Inferior parietal cortex (tissue), 1 donor: ENCODE measurements around the gene SLU7.

Experiments used
- DNase-seq: peaks from one replicate; pipeline ENCODE4 v3.0.0-alpha.2; 2016; ENCODE audit errors: extremely low spot score

The SLU7 gene

GRCh38 chr5:160418561-160419457 is at the start of gene SLU7:
Gene SLU7 (minus strand): TSS chr5:160419081. CDS start chr5:160415294, 3,787 bp downstream.
- peak; percentile 91 for DNase-seq

GRCh38 chr5:160468363-160468975 is 49.6 kb upstream of the SLU7 start:
- DNase-seq = no peak

DNA sequence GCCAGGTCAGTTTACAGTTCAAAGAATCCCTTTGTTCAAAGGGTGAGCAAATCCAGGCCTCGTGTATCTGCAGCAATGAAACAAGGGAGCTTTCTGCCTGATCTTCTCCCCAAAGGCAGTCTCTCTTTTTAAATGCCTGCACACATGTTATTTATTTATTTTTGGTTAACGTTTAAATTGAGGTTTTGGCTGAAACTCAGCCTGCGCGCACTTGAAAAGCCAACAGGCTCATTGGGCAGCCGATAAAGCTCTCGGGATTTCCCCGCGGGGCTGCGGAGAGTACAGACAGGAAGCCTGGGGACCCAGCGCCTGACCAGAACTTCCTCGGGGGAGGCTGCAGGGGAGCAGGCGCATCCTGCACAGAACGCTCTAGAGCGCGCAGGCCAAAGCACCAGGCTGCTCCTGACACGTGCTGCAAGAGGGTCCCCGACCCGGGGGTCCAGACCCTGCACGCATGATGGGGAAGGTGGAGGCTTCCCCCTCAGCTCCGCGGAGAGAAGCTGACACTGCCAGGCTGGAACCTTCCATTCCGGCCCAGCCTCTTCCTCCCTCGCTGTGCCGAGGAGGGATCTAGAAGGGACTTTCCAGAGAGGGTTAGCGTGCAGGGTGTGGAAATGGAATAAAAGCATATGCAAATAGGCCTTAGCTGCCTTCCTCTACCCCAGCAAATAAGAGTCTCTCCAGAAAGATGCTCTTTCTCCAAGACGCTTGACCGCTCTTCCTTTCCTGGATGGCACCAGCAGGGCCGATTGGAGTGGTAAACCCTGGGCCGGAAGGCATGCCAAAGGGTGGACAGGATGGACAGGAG is 48.9 kb upstream of the SLU7 start:
- DNase-seq = no peak

- DNase-seq = no peak
Measured at GRCh38 chr5:160466889-160467554, 48.1 kb upstream of the SLU7 start.

GRCh38 chr5:160466116-160466515 is 47.2 kb upstream of the SLU7 start:
- DNase-seq = no peak

GRCh38 chr5:160464466-160464797 is 45.6 kb upstream of the SLU7 start:
- no peak for DNase-seq

DNA sequence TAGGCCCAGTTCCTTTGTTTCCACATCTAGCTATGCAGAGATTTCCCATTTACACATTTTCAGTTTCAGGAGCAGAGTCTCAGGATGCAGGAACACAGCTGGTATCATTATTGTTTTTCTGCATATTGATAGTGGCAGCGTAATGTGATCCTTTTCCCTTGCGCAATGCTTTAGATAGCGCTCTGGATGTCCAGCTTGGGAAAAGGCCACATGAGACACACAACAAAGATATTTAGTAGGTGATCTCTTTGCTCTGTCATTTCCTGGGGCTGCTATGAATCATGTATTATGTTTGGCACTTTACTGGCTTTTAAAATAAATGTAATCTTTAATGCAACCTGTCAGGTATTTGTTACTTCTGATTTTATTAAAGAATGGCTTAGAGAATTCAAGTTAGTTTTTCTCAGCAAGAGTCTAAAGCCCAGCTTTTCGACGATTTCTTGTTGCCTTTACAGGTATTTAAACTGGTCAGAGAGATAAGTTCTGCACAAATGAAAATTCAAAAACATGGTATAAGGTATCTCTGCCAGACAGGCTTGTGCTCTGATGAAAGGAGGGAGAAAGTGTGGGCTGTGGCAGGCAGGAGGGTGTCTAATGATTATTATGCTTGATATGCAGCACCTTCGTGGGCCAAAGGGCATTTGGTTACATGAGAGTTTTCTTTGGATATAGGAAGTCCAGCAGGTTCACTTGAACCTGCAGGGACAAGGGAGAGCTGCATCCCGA is 45.0 kb upstream of the SLU7 start:
- no peak for DNase-seq

GRCh38 chr5:160463227-160463626 is 44.3 kb upstream of the SLU7 start:
- DNase-seq = no peak

GRCh38 chr5:160462167-160462566 is 43.3 kb upstream of the SLU7 start:
- DNase-seq = no peak

DNA sequence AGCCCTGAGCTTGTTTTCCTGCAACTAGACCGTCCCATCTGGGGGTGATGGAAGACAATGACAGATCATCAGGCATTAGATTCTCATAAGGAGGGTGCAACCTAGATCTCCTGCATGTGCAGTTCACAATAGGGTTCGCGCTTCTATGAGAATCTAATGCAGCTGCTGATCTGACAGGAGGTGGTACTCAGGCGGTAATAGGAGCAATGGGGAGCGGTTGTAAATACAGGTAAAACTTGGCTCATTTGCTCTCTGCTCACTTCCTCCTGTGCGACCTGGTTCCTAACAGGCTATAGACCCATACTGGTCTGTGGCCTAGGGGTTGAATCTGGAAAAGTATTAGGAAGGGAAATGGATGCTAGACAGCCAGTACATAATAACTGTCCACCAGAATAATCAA is 42.5 kb upstream of the SLU7 start:
- DNase-seq = no peak

- no peak for DNase-seq
Measured at GRCh38 chr5:160460377-160461049, 41.6 kb upstream of the SLU7 start.

DNA sequence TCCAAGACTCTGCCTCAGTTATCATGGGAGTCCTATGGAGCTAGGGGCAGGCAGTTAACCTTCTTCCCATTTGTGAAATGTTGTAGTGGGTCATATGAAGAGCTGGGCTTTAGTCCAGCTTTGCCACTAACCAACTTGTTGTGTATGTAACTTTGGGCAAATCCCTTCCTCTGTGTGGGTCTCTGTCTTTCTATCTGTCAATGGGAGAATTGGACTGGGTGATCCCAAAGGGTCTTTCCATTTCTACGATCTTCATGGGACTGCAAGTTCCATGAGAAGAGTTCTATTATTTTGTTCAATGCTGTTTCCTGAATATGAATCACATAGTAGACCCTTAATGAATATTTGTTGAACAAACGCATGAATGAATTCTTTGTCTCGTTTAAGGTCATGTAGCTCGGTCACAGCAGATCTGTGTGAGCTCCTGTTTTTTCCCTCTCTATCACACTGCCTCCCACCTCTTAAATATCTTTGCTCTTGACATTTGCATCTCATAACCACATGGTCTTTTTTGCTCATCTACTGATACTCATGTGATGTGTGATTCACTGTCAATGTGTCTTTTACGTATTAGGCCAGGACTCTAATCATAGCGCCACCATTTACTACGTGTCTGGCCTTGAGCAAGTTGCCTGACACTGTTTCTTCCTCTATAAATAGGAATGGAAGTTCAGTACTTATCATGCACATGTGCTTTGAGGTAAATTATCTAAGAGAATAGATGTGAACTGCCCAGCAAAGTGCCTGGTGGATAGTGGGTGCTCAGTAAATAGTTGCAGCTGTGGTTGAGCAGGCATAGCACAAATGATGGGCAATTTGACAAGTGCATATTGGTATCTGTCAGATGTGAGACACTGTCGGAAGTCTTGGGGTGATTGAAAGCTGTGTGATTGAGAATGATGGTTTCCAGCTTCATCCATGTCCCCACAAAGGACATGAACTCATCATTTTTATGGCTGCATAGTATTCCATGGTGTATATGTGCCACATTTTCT is 40.2 kb upstream of the SLU7 start:
- DNase-seq = no peak

DNA sequence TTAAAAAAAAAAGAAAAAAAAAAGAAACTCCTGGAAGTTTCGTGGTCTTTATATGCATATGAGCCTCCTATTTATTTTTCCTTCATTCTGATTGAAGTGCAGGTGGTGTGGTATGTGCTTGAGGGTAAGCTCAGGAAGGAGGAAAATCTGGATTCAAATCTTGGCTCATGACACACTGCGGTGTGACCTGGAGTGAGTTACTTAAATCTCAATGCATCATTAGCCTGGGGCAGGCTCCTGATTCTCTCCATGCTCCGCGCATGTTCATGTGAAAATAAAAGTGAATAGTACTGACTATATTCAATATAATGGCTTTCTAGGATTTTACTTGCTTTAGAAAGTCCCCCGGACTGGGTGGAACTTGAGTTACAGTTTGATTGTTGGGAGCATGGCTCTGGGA is 38.4 kb upstream of the SLU7 start:
- no peak for DNase-seq

- DNase-seq = no peak
Measured at GRCh38 chr5:160456480-160457177, 37.7 kb upstream of the SLU7 start.

- DNase-seq = no peak
Measured at GRCh38 chr5:160455600-160455999, 36.7 kb upstream of the SLU7 start.

GRCh38 chr5:160453751-160454150 is 34.9 kb upstream of the SLU7 start:
- DNase-seq = no peak

DNA sequence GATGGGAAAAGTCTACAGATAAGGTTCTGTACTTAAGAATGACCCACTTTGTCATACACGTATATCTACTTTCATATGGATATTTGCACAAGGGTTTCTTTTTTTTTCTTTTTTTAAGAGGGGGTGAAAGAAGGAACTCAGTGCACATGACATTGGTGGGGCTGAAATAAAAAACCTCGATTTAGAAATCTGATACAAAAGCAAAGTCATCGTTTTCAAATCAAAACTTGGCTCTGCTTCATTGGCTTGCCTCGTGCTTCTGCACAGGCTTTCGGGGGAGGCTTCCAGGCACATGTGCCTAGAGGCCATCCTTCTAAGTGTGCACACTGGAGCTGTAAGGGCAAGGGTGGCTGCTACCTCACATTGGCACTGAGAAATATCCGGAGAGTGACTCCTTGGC is 33.9 kb upstream of the SLU7 start:
- no peak for DNase-seq

- DNase-seq = no peak
Measured at GRCh38 chr5:160452036-160452435, 33.2 kb upstream of the SLU7 start.

DNA sequence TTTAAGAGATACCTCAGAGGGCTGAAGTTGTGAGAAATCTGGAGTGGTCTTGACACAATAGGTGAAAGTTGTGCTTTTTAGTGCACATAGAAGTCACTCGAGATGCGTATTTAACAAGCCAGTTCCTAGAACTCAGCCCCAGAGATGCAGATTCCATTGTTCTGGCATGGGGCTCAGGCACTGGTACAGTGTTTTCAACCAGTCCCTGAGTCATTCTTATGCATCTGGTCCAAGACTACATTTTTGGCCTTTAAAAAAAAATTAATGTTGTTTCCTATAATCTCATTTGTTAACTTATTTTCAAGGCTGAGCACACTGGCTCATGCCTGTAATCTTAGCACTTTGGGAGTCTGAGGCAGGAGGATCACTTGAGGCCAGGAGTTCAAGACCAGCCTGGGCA is 32.4 kb upstream of the SLU7 start:
- no peak for DNase-seq
